HL-60/S4 treated with phorbol 12-myristate 13-acetate at 8.2 ng/mL for 4 days and 3 days (cell line): Measurements from ENCODE around the gene ZBTB20.

Source experiments
- in situ Hi-C: fragments of 300-500 bp; cut with MboI; formaldehyde crosslinking; loops from 2 replicates; pipeline ENCODE4 v1.15.0; 2022; ENCODE audit warnings: low sequenced_read_pairs

Gene ZBTB20

DNA sequence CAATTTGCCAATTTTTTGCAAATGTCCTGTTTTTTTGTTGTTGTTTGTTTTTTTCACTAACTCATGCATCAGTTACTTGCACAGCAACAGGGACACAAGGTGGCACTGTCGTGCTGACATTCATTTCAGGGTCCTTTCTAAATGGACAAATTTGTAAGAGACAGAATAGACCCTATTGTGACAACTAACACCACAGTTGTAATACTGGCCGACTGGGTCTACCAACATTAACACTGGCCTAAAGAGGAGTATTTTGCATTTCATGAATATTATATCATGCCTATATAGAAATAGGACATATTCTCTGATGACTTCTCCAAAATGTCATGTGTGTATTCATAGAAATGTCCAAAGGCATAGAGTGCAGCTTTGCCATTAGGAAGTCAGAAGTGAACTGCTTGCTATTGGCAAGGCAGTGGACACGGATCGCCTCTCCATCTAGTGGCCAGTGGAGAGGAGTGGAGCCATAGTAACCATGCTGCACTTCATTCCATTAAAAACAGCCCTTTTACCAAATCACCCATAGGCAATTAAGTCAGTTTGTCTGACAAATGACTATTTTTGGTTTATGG lies 54.8 kb downstream of the ZBTB20 start:
- in situ Hi-C loops: no loop called here

DNA sequence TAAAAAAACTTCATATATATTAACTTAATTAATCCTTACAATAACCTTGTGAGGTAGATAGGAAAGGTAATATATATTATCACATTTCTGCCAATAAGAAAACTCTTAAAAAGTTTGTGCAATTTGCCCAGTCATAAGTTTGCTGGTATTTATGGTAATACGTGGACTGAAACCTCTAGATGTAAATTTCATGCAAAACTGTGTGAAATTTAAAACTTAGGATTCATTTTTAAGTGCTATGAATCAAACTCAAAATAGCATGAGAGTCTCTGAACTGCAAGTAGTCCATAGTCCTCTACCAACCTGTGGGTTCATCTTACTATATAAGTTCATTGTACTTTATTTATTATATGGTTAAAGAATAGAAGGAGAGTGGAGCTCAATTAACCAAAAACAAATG lies 56.4 kb downstream of the ZBTB20 start:
- in situ Hi-C loops: no loop called here

DNA sequence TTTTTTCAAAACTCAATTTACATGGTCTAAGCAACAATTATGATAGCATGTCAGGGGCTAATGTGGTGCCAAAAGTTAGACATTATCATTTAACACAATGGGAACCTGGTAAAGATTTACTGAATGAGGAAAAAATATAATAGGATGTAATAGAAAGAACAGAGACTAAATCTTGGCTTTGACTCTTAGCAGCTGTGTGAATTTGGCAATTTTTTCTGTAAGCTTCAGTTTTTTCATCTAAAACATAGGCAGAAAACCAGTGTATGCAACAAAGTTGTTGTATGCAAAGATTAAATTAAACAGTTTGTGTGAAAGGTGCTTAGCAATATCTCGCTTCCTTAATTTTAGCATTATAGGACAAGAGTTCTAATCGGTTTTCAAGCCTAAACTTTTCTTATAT lies 57.6 kb downstream of the ZBTB20 start:
- in situ Hi-C loops: no loop called here

DNA sequence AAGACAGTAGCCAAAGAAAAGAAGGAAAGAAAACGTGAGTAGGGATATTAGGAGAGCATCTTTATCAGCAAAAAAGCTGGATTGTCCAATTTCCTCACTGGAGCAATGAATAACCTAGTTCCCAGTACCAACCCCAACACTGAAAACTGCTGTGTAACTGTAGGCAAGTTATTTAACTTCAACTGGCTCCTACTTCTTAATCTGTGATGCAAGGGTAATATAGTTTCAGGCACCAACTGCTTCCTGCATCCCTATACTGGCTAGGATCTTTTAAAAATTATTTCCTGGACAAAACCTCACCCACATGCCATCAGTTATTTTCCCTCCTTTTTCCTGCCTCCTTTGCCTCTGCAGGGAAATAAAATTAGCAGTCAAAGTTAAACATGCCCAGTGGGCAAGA lies 59.6 kb downstream of the ZBTB20 start:
- in situ Hi-C loops: no loop called here

DNA sequence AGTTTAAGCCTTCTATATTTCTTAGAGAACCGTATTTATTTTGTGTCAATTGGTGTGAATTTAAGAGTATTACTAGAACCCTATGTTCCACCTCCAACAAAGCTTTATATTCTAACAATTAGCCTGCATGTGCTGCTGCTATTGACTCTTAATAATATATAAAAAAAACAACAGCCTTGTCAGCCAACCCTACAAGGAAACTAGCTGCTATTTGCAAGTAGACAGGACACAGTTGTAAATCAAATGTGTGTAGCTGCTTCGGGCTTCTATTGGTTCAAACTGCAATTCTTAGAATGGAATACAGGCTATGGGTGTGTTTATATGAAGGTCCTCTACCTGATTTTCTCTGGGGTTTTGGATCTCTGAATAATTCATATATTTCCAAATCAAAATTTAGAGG lies 60.7 kb downstream of the ZBTB20 start:
- in situ Hi-C loops: no loop called here

DNA sequence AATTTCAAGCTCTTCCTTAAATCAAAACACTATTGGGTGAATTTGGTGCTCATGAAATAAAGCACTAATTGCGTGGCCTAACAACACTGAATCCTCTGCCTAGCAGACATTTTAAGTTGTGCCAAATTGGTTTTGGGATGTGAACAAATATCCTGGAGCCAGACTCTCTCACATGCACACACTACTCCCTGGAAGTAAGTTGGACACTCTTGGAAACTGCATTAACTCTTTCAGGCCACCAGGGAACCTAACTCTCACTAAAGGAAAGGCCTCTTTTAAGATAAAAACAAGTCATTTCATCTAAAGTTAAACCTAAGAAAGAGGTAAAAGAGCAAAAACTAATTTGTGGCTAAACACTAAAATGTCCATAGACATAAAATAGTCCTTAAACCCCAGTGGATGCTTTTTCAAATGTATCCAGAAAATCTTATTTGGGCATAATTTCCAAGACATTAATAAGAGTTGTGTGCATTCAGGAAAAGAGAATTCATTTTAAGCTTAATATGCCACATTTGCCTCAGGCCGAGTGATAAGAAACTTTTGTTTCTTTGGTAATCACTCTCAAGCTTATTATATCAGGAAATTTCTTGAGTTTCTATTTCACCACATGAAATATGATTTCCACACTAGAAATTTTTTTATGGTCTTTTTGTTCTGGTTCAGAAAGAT lies 61.8 kb downstream of the ZBTB20 start:
- in situ Hi-C loops: no loop called here

DNA sequence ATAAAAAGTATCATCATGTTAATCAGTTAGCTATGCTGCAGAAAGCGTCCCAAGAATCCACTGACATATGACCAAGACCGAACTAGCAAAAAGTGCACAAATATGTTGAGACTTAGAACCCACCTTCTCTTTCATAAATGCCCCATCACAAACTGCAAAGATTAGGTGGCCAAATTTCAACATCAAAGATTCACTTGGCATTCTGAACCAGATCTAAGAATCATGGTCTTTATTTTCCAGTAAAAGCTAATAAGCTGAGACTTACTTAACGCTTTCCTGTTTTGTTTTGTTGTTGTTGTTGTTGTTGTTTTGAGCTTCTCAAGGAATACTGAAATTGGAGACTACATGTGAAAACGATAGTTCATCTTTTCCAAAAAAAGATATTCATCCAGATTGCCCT lies 62.4 kb downstream of the ZBTB20 start:
- in situ Hi-C loops: no loop called here

DNA sequence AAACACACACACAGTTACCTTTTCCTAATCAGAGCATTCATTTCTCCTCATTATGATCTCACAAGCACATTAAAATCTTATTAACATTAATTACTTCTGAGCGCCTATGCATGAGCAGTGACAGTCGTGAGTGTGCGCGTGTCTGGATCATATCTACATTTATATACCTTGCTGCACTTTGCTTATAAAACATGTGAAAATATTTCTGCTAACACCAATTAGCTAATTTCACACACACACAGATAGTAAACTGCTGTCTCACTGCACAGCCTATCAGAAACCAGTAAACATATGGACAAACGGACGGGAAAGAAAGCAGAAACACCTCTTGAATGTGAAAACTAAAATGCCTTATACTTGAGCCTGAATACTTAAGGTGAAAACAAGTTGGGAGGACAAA lies 64.8 kb downstream of the ZBTB20 start:
- in situ Hi-C loops: no loop called here

DNA sequence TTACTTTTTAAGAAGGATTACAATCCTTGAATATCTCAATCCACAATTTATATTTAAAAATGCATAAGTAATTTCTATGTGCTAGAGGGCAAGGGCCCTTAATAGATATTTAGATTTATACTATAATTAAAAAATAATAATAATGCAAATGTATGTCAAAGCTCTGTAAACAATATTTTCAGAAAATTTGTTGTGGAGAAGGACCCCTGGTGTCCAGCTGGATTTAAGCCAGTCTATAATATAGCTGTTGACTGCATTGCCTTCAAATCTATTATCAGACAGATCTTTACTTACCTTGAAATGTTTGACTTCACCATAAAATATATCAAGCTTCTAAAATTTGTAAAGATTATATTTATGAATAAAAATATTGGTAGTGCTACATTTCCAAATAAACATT lies 65.6 kb downstream of the ZBTB20 start:
- in situ Hi-C loops: no loop called here

DNA sequence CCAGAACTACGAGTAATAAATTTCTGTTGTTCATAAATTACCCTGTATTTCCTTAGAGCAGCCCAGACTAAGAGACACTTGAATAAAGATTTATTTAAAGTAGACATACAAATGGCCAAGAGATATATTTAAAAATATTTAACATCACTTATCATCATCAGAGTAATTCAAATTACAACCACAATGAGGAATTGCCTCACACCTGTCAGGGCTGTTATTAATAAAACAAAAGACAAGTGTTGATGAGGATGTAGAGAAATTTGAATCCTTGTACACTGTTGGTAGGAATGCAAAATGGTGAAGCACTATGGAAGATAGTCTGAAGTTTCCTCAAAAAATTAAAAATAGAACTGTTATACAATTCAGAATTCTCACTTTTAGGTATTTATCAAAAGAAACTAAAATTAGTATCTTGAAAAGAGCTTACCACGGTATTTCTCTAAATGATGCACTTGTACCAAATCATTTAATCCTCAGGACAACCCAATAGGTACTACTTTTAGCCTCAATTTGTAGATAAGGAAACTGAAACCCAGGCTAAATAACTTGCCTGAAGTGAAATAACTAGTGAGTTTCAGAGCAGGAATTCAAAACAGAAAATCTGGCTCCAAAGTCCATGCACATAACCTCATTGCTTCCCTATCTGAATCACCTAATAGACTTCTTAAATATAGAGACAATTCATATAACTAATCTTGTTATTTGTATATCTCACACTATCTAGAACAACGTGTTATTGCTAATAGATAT lies 69.4 kb downstream of the ZBTB20 start:
- in situ Hi-C loops: no loop called here

DNA sequence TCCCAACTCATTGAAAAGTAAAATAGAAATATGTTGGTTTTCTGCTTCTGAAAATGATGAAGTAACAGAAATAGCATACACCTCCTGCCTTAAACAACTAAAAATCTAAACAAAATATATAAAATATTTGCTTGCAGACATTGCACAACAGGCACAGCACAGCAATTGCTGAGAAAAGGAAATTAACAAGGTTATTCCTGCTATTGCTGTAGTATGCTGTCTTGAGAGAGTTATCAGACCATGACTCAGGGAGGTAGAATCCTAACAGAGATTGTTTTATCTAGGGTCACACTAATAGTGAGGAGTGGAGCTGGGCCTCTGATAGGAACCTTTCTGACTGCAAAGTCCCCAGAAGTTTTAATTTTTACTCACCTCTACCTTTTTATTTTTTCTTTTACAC lies 72.6 kb downstream of the ZBTB20 start:
- in situ Hi-C loops: no loop called here

DNA sequence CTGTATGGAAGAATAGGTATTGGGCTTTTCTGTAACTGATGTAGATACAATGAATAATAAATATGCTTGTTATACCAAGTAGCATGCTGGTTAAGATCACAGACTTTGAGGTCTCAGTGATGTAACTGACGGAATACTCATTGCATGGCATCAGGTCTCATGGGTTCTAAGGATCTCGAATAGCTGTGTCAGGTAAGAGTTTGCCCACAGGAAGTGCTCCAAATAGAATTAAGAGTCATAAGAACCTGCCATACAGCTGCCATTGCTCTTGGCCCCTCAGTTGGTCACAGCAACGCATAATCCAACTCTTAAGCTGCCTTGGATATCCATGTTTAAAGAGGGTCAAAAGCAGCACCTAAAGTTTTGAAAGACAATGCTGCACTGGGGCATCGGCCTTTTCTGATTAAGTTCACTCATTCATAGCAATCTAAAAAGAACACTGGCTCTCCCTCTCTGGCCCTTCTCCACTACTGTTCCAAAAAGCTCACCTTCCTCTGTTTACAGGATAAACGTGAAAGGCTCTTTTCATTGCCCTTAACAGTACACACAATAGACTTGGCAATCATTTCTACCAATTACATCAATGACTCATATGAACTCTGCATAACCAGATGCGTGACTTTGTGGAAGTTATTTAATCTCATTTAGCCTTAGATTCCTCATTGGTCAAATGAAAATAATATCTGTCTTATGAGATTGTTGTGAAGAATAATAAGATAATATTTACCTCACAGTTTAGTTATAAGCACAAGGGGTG lies 74.6 kb downstream of the ZBTB20 start:
- in situ Hi-C loops: no loop called here

DNA sequence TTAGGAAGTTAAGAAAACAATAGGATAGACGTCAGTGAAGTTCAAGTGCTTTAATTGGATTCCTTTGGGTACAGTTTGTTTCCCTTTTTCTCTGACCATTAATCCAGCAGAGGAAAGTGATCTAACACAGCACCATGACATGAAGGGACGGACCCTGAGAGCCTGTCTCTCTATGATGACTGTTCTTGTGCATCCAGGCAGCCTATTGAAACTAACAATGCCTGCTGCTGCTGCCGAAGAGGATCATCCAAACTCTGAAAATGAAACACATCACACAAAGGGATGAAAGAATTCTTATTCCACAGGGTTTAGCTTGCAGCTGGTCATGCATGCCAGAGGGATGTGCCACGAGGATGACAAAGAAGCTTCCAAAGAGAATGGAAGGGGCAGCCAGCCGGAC lies 75.5 kb downstream of the ZBTB20 start:
- in situ Hi-C loops: no loop called here

DNA sequence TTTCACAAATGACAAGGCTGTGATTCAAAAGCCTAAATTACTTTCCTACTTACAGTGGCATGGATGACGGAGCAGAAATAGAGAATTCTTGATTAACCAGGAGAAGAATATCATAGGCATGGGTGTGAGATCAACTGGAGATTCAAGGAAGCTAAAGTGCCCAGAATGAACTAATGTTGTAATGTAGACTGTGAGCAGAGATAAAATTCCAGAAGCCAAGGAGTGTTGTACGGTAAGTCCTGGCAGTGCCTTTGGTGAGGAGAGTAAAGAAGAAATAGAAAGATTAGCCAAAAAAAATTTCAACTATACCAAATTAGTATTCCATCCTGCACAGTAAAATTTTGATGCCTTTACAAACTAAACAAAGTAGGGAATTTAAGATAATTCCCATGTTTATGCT lies 75.9 kb downstream of the ZBTB20 start:
- in situ Hi-C loops: no loop called here

DNA sequence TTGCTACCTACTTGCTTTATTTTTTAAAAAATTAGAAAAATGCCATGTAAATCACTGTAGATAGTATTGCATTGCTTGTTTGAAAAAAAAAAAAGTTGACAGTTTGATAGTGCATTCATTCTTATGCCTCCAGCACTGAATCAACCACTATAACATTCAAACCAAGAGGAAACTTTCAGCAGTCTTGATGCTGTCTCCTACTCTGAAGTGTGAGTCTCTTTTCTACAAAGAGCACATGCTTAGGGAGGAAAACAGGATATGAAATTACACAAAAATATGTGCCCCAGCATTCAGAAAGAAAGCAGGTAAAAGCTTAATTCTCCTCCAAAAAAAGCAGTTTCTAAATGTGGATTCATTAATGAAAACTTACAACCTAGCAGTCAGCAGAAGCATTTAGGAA lies 78.3 kb downstream of the ZBTB20 start:
- in situ Hi-C loops: no loop called here

DNA sequence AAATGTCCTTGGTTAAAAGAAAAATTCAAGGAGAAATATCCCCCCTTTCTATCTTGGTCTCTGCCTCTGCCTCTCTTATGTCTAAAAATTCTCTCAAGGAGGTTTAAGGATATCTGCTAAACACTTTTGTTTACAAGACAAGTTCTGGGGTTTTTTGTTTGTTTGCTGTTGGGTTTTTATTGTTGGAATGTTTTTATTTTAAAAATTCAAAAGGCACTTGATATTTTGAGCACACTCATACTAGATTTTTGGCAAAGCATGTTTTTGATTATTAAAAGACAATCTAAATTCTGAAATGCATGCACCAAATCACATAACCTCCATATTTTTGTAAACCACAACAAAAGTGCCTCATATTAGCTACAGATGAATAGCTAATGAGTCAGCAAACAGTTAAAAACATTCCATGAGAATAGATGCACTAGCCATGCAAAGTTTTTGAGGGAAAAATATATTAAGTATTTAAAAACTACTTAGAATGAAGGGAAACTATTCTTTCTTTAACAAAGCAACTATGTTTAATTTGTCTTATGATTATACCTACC lies 84.6 kb downstream of the ZBTB20 start:
- in situ Hi-C loops: no loop called here

DNA sequence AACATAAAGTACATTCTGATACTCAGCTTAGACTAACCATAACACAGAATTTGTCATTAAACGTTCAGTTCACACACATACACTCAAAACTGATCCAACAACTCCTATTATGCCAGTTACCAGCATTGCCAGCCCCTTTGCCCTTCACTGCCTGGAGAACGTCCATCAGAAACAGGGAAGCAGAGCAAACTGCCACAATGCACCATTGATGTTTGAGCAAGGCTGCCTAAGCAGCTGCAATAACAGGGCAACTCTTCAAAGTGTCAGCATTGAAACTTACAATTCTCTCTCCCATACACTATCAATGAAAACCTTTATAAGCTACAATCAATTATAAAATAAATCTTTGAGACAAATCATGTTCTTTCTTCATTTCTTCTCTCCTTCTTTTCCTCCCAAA lies 85.1 kb downstream of the ZBTB20 start:
- in situ Hi-C loops: no loop called here

DNA sequence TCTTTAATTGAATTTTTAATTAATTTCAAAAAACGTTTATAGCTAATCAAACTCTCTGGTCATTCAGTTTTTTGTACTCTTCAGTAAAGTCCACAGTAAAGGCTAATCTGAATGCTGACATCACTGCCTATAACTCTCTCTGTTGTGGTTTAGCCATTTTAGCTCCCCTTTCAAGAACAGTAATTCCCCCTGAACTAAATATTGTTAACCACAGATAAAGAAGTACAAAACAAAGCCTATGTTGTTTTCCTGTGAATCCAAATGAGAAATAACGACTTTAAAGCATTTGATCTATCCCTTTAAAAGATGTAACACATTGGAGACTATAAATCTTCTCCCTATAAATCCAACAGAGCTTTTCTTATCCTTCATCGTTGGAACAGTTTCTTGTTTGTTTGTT lies 94.2 kb downstream of the ZBTB20 start:
- in situ Hi-C loops: no loop called here

DNA sequence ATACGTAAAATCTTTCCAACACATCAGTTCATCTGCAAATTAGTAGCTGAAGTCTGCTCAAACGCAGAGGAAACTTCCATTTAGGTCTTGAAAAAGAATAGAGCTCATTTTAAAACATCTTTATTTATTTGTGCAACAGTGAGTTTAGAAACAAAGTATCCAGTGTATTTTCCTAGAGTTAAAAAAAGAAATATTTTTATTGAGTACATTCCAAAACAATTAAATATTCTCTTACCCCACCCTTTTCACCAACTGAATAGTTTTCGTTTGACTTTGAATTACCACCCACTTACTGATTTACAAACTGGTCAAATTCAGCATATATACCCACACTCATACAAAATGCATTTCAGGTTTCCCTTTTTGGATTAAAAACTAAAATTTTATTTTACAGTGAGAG lies 104.7 kb downstream of the ZBTB20 start:
- in situ Hi-C loops: no loop called here

DNA sequence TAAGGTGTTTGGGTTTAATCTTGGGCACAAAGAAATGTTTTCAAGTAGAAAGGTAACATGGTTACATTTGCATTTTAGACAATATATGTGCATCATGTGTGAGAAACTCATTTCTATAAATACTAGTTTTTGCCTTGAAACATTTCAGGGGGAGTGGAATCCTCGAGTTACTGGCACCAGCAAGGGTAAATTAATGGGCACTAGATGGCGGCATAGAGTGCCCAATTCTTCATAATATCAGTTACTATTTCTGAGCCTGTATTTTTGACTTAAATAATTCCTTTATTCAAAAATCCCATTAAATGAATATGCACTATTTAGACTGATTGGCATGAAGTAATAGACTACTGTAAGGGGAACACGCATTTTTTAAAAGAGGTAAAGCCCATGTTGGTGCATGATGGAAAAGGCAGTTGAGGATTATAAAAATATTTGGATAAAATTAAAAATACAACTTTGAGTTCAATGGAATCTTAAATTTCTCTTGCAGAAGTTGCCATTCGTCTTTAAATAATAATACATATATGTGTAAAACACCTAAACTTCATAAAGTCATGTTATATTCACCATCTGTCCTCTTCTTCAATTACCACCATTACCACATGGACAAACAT lies 106.3 kb downstream of the ZBTB20 start:
- in situ Hi-C loops: no loop called here

DNA sequence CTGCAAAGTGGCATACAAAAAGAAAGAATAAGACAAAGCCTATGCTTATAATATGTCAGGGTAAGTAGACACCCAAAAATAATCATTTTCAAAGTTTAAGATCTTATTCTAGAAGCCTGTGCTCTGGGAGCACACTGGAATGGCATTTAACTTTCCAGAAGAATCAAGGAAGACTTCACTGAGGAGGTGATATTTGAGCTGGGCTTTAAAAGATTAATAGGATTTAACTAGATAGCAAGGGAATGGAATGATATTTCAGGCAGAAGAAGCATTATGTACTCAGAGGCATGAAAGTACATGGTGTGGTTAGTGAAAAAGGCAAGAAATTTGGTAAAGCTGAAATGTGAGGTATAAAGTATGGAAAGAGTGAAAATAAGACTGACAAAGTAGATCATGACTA lies 106.8 kb downstream of the ZBTB20 start:
- in situ Hi-C loops: no loop called here
